ENCODE data around the gene NHLH1. TPM values are rescaled to one million over a fixed set of nuclear protein-coding genes. Genes with fewer than 3 reads are reported as not detected.

NHLH1 gene
- total RNA-seq, 5 donors from 2014 or later (not counting 1 experiment from before 2014, with no cell fraction given): 0.16 to 0.38 (median 0.38) TPM; not detected in 2

DNA sequence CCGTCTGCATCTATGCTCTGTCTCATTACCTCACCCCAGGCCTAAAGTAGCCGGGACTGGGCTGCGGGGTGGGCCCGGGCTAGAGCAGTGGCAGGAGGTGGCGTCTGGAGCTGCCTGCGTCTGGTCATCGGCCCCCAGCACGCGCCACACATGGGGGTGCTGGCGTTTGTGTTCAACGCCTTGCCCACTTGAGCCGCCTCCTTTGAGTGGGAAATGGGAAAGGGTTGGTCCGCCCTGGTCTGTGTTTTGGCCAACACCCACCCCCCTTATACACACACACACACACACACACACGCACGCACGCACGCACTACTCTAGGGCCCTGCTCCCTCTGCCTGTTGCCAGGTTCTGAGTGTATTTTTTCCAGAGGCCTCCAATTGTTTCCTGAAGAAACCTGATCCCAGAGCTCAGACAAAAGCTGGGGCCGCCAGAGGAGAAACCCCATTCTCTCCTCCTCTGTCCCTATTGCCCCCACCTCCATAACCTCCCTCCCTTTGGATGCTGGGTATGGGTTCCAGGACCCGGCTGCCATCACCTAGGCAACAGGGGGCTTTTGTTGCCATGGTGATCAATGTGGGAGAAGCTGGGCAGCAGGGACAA, 43.6 kb downstream of the NHLH1 start:
- Mint-ChIP-seq H3K27ac (no peak overlapping the region), H3K4me3 (no peak overlapping the region)
- POLR2A ChIA-PET: interaction anchor here in 1 of 2 donors (0.6 kb wide), 1 partner anchor 57 kb away, joined by 4 read pairs; no protein-coding TSS in a partner anchor

GRCh38 chr1:160411271-160412027, 44.6 kb downstream of the NHLH1 start:
- Histone ChIP-seq H3K4me1 (ENCODE audit: control insufficient read depth in 1 of 2, extremely low read depth in 1 of 2, insufficient read depth in 2 of 2, low read length in 2 of 2) (no peaks in the 10 kb centered on the region), H3K36me3 (ENCODE audit: control insufficient read depth in 2 of 2, extremely low read depth in 1 of 2, insufficient read depth in 1 of 2, low read length in 1 of 2) (no peaks in the 10 kb centered on the region), H3K4me3 (ENCODE audit: control insufficient read depth in 1 of 2, extremely low read depth in 1 of 2, low read length in 1 of 2) (no peak overlapping the region), H3K9me3 (no peaks in the 10 kb centered on the region), H3K27me3 (replicated peaks in 1 of 2; ENCODE audit: control insufficient read depth in 2 of 2, extremely low read depth in 1 of 2, insufficient read depth in 2 of 2, low read length in 1 of 2) (peaks cover 0 to 22% of the 10 kb centered on the region in 2 experiments), H3K27ac (ENCODE audit: low read length) (no peak overlapping the region)
- ChIA-PET CTCF (no interaction called here), POLR2A (interaction anchor here in 1 of 2 donors (0.6 kb wide), 1 partner anchor 282 kb away, joined by 4 read pairs; no protein-coding TSS in a partner anchor)
- WGBS (ENCODE audit: insufficient coverage): 76% methylated on average over 5 of the region's 6 CpGs
- Mint-ChIP-seq H3K4me1 (no peaks in the 10 kb centered on the region), H3K9me3 (no peaks in the 10 kb centered on the region), H3K36me3 (no peaks in the 10 kb centered on the region), H3K4me3 (no peak overlapping the region), H3K27me3 (no peaks in the 10 kb centered on the region), H3K27ac (no peak overlapping the region)
- DNase-seq (peak in 1 of 35 experiments; percentile 3), ATAC-seq (replicated peaks in 1 of 4) (no peak)

More for the DNA sequence above, 43.6 kb downstream of the NHLH1 start:
- ATAC-seq (replicated peaks in 1 of 4): no peak
- CTCF ChIA-PET: no interaction called here
- H3K9me3 ChIP-seq: no peaks in the 10 kb centered on the region
- H3K36me3 ChIP-seq (ENCODE audit: control insufficient read depth in 2 of 2, extremely low read depth in 1 of 2, insufficient read depth in 1 of 2, low read length in 1 of 2): no peaks in the 10 kb centered on the region
- no peaks in the 10 kb centered on the region for H3K4me1 ChIP-seq (ENCODE audit: control insufficient read depth in 1 of 2, extremely low read depth in 1 of 2, insufficient read depth in 2 of 2, low read length in 2 of 2)
- H3K4me3 ChIP-seq (ENCODE audit: control insufficient read depth in 1 of 2, extremely low read depth in 1 of 2, low read length in 1 of 2): no peak overlapping the region
- peaks cover 0 to 12% of the 10 kb centered on the region in 2 experiments for H3K27me3 ChIP-seq (replicated peaks in 1 of 2; ENCODE audit: control insufficient read depth in 2 of 2, extremely low read depth in 1 of 2, insufficient read depth in 2 of 2, low read length in 1 of 2)
- H3K9me3 Mint-ChIP-seq: no peaks in the 10 kb centered on the region
- WGBS (ENCODE audit: insufficient coverage): 95% methylated on average over 7 of the region's 19 CpGs
- H3K36me3 Mint-ChIP-seq: no peaks in the 10 kb centered on the region
- no peaks in the 10 kb centered on the region for H3K4me1 Mint-ChIP-seq
- no peak overlapping the region for H3K27ac ChIP-seq (ENCODE audit: low read length)
- DNase-seq: peak in 1 of 35 experiments; percentile 7
- no peaks in the 10 kb centered on the region for H3K27me3 Mint-ChIP-seq

- ATAC-seq (replicated peaks in 1 of 4) (no peak), DNase-seq (no peak)
- Mint-ChIP-seq H3K9me3 (no peaks in the 10 kb centered on the region), H3K4me1 (no peaks in the 10 kb centered on the region), H3K36me3 (no peaks in the 10 kb centered on the region), H3K4me3 (no peak overlapping the region), H3K27me3 (no peaks in the 10 kb centered on the region), H3K27ac (no peak overlapping the region)
- H3K36me3 ChIP-seq (ENCODE audit: control insufficient read depth in 2 of 2, extremely low read depth in 1 of 2, insufficient read depth in 1 of 2, low read length in 1 of 2): no peaks in the 10 kb centered on the region
- CTCF ChIA-PET: no interaction called here
- peaks cover 0 to 24% of the 10 kb centered on the region in 2 experiments for H3K27me3 ChIP-seq (replicated peaks in 1 of 2; ENCODE audit: control insufficient read depth in 2 of 2, extremely low read depth in 1 of 2, insufficient read depth in 2 of 2, low read length in 1 of 2)
- H3K27ac ChIP-seq (ENCODE audit: low read length): no peak overlapping the region
- no CpG with 5 or more reads among the region's 3 CpGs for WGBS (ENCODE audit: insufficient coverage)
- H3K4me1 ChIP-seq (ENCODE audit: control insufficient read depth in 1 of 2, extremely low read depth in 1 of 2, insufficient read depth in 2 of 2, low read length in 2 of 2): no peaks in the 10 kb centered on the region
- POLR2A ChIA-PET: no interaction called here
- no peaks in the 10 kb centered on the region for H3K9me3 ChIP-seq
- H3K4me3 ChIP-seq (ENCODE audit: control insufficient read depth in 1 of 2, extremely low read depth in 1 of 2, low read length in 1 of 2): no peak overlapping the region
Measured at GRCh38 chr1:160412028-160412362, 45.1 kb downstream of the NHLH1 start.

DNA sequence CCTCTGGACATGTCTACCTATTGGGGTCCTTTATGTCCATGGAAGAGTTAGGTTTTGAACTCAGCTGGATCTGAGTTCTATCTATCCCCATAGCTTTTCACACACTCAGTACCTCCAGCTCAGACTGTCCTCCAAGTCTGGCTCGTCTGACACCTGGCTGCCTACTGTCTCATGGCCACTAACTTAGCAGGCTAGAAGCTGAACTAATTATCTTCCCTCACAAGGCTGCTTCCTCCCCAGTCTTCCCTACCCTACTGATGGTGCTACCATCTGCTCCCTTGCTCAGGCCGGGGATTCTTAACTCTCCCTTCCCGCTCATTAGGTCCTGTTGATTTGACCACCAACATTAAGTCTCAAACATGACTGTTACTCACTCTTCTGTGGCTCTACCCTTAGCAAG, 46.8 kb downstream of the NHLH1 start:
- Mint-ChIP-seq H3K9me3 (no peaks in the 10 kb centered on the region), H3K4me1 (no peaks in the 10 kb centered on the region), H3K27ac (no peak overlapping the region), H3K4me3 (no peak overlapping the region), H3K27me3 (peaks cover 0 to 2% of the 10 kb centered on the region in 2 donors), H3K36me3 (no peaks in the 10 kb centered on the region)
- H3K4me3 ChIP-seq (ENCODE audit: control insufficient read depth in 1 of 2, extremely low read depth in 1 of 2, low read length in 1 of 2): no peak overlapping the region
- ATAC-seq (replicated peaks in 1 of 4) (no peak), DNase-seq (no peak)
- peaks cover 0 to 20% of the 10 kb centered on the region in 2 experiments for H3K27me3 ChIP-seq (replicated peaks in 1 of 2; ENCODE audit: control insufficient read depth in 2 of 2, extremely low read depth in 1 of 2, insufficient read depth in 2 of 2, low read length in 1 of 2)
- ChIA-PET POLR2A (no interaction called here), CTCF (no interaction called here)
- H3K27ac ChIP-seq (ENCODE audit: low read length): no peak overlapping the region
- H3K9me3 ChIP-seq: no peaks in the 10 kb centered on the region
- no peaks in the 10 kb centered on the region for H3K36me3 ChIP-seq (ENCODE audit: control insufficient read depth in 2 of 2, extremely low read depth in 1 of 2, insufficient read depth in 1 of 2, low read length in 1 of 2)
- 95% methylated on average over 3 of the region's 3 CpGs for WGBS (ENCODE audit: insufficient coverage)
- H3K4me1 ChIP-seq (ENCODE audit: control insufficient read depth in 1 of 2, extremely low read depth in 1 of 2, insufficient read depth in 2 of 2, low read length in 2 of 2): no peaks in the 10 kb centered on the region

DNA sequence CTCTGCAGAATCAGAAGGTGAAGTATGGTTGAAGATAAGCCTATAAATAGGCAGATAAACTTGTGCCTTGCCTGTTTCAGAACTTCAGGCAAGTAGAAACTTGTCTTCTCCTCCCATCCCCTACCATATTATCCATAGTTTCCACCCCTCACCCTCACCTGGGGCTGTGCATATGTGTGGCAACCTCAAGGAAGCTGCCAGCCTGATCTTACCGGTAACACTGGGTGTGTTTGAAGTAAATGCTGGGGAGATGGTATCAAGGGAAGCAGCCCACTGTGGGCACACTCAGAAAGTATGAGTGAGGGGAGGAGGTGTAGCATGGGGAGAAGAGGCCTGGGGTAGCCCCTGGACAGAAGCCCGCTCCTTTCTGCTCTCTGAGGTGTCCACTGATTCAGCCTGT, 48.0 kb downstream of the NHLH1 start:
- Mint-ChIP-seq H3K27me3 (peaks cover 0 to 4% of the 10 kb centered on the region in 2 donors), H3K36me3 (no peaks in the 10 kb centered on the region), H3K4me3 (no peak overlapping the region), H3K27ac (no peak overlapping the region), H3K9me3 (no peaks in the 10 kb centered on the region), H3K4me1 (no peaks in the 10 kb centered on the region)
- no peaks in the 10 kb centered on the region for H3K36me3 ChIP-seq (ENCODE audit: control insufficient read depth in 2 of 2, extremely low read depth in 1 of 2, insufficient read depth in 1 of 2, low read length in 1 of 2)
- peaks cover 0 to 26% of the 10 kb centered on the region in 2 experiments for H3K27me3 ChIP-seq (replicated peaks in 1 of 2; ENCODE audit: control insufficient read depth in 2 of 2, extremely low read depth in 1 of 2, insufficient read depth in 2 of 2, low read length in 1 of 2)
- DNase-seq (no peak), ATAC-seq (replicated peaks in 1 of 4) (no peak)
- H3K4me3 ChIP-seq (ENCODE audit: control insufficient read depth in 1 of 2, extremely low read depth in 1 of 2, low read length in 1 of 2): no peak overlapping the region
- no peak overlapping the region for H3K27ac ChIP-seq (ENCODE audit: low read length)
- WGBS (ENCODE audit: insufficient coverage): 54% methylated on average over 2 of the region's 2 CpGs
- CTCF ChIA-PET: no interaction called here
- POLR2A ChIA-PET: no interaction called here
- H3K4me1 ChIP-seq (ENCODE audit: control insufficient read depth in 1 of 2, extremely low read depth in 1 of 2, insufficient read depth in 2 of 2, low read length in 2 of 2): no peaks in the 10 kb centered on the region
- no peaks in the 10 kb centered on the region for H3K9me3 ChIP-seq

- no peak overlapping the region for H3K27ac Mint-ChIP-seq
- Histone ChIP-seq H3K36me3 (ENCODE audit: control insufficient read depth in 2 of 2, extremely low read depth in 1 of 2, insufficient read depth in 1 of 2, low read length in 1 of 2) (no peaks in the 10 kb centered on the region), H3K4me1 (ENCODE audit: control insufficient read depth in 1 of 2, extremely low read depth in 1 of 2, insufficient read depth in 2 of 2, low read length in 2 of 2) (no peaks in the 10 kb centered on the region), H3K27me3 (replicated peaks in 1 of 2; ENCODE audit: control insufficient read depth in 2 of 2, extremely low read depth in 1 of 2, insufficient read depth in 2 of 2, low read length in 1 of 2) (peaks cover 0 to 25% of the 10 kb centered on the region in 2 experiments), H3K4me3 (ENCODE audit: control insufficient read depth in 1 of 2, extremely low read depth in 1 of 2, low read length in 1 of 2) (no peak overlapping the region), H3K27ac (ENCODE audit: low read length) (no peak overlapping the region), H3K9me3 (no peaks in the 10 kb centered on the region)
- no peak overlapping the region for H3K4me3 Mint-ChIP-seq
- no peaks in the 10 kb centered on the region for H3K36me3 Mint-ChIP-seq
- no peaks in the 10 kb centered on the region for H3K9me3 Mint-ChIP-seq
- ATAC-seq (replicated peaks in 1 of 4): no peak
- no peaks in the 10 kb centered on the region for H3K4me1 Mint-ChIP-seq
- peaks cover 0 to 8% of the 10 kb centered on the region in 2 donors for H3K27me3 Mint-ChIP-seq
- DNase-seq: peak in 1 of 35 experiments; percentile 7
- ChIA-PET POLR2A (no interaction called here), CTCF (no interaction called here)
- WGBS (ENCODE audit: insufficient coverage): 94% methylated on average over 29 of the region's 29 CpGs
Measured at GRCh38 chr1:160415696-160416290, 48.9 kb downstream of the NHLH1 start.
